Natural killer cell (primary cell): ENCODE data around the gene ZSCAN16. TPM values are rescaled to one million over a fixed set of nuclear protein-coding genes. Genes with fewer than 3 reads are reported as not detected.

ENCODE experiments used
- ATAC-seq, 3 donors: fragments of 150-1000 bp in 2 of 3; fragments of 200-7000 bp in 1 of 3; cut with Tn5 transposase; 1 replicate in 1 of 3; 2 replicates in 2 of 3; pipeline ENCODE4 v1.10.0; 2021; ENCODE audit warnings: mild to moderate bottlenecking in 2 of 3, moderate library complexity in 2 of 3
- DNase-seq, 2 donors: peaks; one replicate each; pipeline versions ENCODE4 v3.0.0 to v3.0.0-alpha.2; 2013 to 2021; ENCODE audit warnings: mixed read lengths in 1 of 2
- H3K27ac ChIP-seq: one replicate; pipeline ENCODE4 v1.5.1; 2013; ENCODE audit warnings: mild to moderate bottlenecking, low read length
- H3K27me3 ChIP-seq: one replicate; pipeline ENCODE4 v1.6.1; 2013; ENCODE audit warnings: low read length; ENCODE audit not compliant: control insufficient read depth, insufficient read depth
- H3K36me3 ChIP-seq: one replicate; pipeline ENCODE4 v1.6.1; 2013; ENCODE audit warnings: low read length; ENCODE audit not compliant: control insufficient read depth, insufficient read depth
- H3K4me1 ChIP-seq: one replicate; pipeline ENCODE4 v1.6.1; 2013; ENCODE audit warnings: low read length; ENCODE audit not compliant: control insufficient read depth, insufficient read depth
- H3K4me3 ChIP-seq: one replicate; pipeline ENCODE4 v1.5.1; 2013; ENCODE audit warnings: low read length
- H3K9me3 ChIP-seq: one replicate; pipeline ENCODE4 v1.6.1; 2013; ENCODE audit warnings: low read length; ENCODE audit not compliant: control insufficient read depth, insufficient read depth
- H3K27ac Mint-ChIP-seq, 2 donors: one replicate each; pipeline ENCODE4 v1.8.0; 2022; ENCODE audit warnings: mild to moderate bottlenecking in 2 of 2, mixed read lengths in 2 of 2, moderate library complexity in 1 of 2
- H3K27me3 Mint-ChIP-seq, 2 donors: one replicate each; pipeline ENCODE4 v1.8.0; 2022; ENCODE audit warnings: low read depth in 2 of 2, mixed read lengths in 2 of 2
- H3K36me3 Mint-ChIP-seq: one replicate; pipeline ENCODE4 v1.8.0; 2022; ENCODE audit warnings: mixed read lengths
- H3K4me1 Mint-ChIP-seq, 2 donors: one replicate each; pipeline ENCODE4 v1.8.0; 2022; ENCODE audit warnings: mixed read lengths in 2 of 2
- H3K4me3 Mint-ChIP-seq: one replicate; pipeline ENCODE4 v1.8.0; 2022; ENCODE audit warnings: mild to moderate bottlenecking, moderate library complexity, mixed read lengths
- H3K9me3 Mint-ChIP-seq, 2 donors: one replicate each; pipeline ENCODE4 v1.8.0; 2022; ENCODE audit warnings: mixed read lengths in 2 of 2
- WGBS: methylation state at CpG from one replicate; pipeline ENCODE4 v1.1.7; 2013; ENCODE audit warnings: missing lambda C conversion rate; ENCODE audit not compliant: insufficient coverage; 5-methylcytosine and 5-hydroxymethylcytosine counted together
- intact Hi-C: fragments of 100-400 bp; cut with micrococcal nuclease; formaldehyde crosslinking; loops from one replicate; pipeline ENCODE4 v1.14.2; 2022
- total RNA-seq, 4 donors: library from RNA; stranded (reverse); fragments of 120-200 nt in 1 of 4; gene quantifications; one replicate each; pipeline versions ENCODE4 v1.2.3 to v1.2.4, GENCODE V29; 2013 to 2022
- TF ChIP-seq, protein P1 (sequence below): fragments of 200-600 bp; IDR thresholded peaks from one replicate; pipeline ENCODE4 v1.8.0; 2022; ENCODE audit warnings: antibody characterized with exemption

Gene ZSCAN16
- total RNA-seq, 3 donors from 2014 or later (not counting 1 experiment from before 2014, with no cell fraction given), result 7.7 to 9.1 (median 7.8) TPM

DNA sequence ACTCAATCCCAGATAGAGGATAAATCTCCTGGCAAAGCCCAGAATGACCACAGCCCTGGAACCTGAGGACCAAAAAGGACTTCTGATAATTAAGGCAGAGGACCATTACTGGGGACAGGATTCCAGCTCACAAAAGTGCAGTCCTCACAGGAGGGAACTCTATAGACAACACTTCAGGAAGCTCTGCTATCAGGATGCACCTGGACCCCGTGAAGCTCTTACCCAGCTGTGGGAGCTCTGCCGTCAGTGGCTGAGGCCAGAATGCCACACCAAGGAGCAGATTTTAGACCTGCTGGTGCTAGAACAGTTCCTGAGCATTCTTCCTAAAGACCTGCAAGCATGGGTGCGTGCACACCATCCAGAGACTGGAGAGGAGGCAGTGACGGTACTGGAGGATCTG, 992 bp downstream of the ZSCAN16 start:
- intact Hi-C loops, result no loop called here
- Mint-ChIP-seq H3K27me3 (no peaks in the 10 kb centered on the region), H3K4me3 (peak overlapping the region; percentile 92), H3K9me3 (no peaks in the 10 kb centered on the region), H3K4me1 (peaks cover 34 to 40% of the 10 kb centered on the region in 2 donors), H3K36me3 (peaks cover 1% of the 10 kb centered on the region), H3K27ac (peak overlapping the region; percentile 85 to 89)
- H3K9me3 ChIP-seq, result no peaks in the 10 kb centered on the region
- H3K27ac ChIP-seq, result peak overlapping the region; percentile 50
- no peak for ATAC-seq
- H3K4me3 ChIP-seq, result no peak overlapping the region
- H3K27me3 ChIP-seq, result no peaks in the 10 kb centered on the region
- H3K36me3 ChIP-seq, result peaks cover 32% of the 10 kb centered on the region
- WGBS, result 55% methylated on average over 4 of the region's 4 CpGs
- TF ChIP-seq, protein P1, sequence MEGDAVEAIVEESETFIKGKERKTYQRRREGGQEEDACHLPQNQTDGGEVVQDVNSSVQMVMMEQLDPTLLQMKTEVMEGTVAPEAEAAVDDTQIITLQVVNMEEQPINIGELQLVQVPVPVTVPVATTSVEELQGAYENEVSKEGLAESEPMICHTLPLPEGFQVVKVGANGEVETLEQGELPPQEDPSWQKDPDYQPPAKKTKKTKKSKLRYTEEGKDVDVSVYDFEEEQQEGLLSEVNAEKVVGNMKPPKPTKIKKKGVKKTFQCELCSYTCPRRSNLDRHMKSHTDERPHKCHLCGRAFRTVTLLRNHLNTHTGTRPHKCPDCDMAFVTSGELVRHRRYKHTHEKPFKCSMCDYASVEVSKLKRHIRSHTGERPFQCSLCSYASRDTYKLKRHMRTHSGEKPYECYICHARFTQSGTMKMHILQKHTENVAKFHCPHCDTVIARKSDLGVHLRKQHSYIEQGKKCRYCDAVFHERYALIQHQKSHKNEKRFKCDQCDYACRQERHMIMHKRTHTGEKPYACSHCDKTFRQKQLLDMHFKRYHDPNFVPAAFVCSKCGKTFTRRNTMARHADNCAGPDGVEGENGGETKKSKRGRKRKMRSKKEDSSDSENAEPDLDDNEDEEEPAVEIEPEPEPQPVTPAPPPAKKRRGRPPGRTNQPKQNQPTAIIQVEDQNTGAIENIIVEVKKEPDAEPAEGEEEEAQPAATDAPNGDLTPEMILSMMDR, result no peak
- DNase-seq, result peak in 1 of 2 donors; percentile 46
- H3K4me1 ChIP-seq, result peaks cover 9% of the 10 kb centered on the region

DNA sequence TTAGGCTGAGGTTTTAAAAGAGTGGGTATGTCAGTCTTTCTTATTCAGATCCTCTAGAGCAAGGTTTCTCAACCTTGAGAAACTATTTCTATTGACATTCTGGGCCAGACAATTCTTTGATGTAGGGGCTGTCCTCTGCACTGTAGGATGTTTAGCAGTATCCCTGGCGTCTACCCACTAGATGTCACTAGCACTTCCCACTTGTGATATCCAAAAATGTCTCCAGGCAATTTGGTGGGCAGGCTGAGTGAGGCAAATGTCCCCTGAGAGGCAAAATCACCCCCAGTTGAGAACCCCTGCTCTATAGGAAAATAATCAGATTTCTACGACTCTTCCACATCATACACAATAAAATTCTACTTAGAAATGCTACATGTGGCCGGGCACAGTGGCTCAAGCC, 9.6 kb downstream of the ZSCAN16 start:
- H3K36me3 Mint-ChIP-seq, result no peaks in the 10 kb centered on the region
- Histone ChIP-seq H3K36me3 (peaks cover 10% of the 10 kb centered on the region), H3K4me1 (peaks cover 8% of the 10 kb centered on the region), H3K4me3 (no peak overlapping the region), H3K27me3 (no peaks in the 10 kb centered on the region), H3K9me3 (no peaks in the 10 kb centered on the region), H3K27ac (no peak overlapping the region)
- 73% methylated on average over 3 of the region's 3 CpGs for WGBS
- H3K9me3 Mint-ChIP-seq, result no peaks in the 10 kb centered on the region
- intact Hi-C loops, result no loop called here
- H3K4me1 Mint-ChIP-seq, result peaks cover 57 to 59% of the 10 kb centered on the region in 2 donors
- TF ChIP-seq, protein P1, result no peak
- peak overlapping the region; percentile 10 to 26 for H3K27ac Mint-ChIP-seq
- peak in 1 of 2 donors; percentile 66 for DNase-seq
- no peaks in the 10 kb centered on the region for H3K27me3 Mint-ChIP-seq
- H3K4me3 Mint-ChIP-seq, result no peak overlapping the region
- ATAC-seq, result no peak

DNA sequence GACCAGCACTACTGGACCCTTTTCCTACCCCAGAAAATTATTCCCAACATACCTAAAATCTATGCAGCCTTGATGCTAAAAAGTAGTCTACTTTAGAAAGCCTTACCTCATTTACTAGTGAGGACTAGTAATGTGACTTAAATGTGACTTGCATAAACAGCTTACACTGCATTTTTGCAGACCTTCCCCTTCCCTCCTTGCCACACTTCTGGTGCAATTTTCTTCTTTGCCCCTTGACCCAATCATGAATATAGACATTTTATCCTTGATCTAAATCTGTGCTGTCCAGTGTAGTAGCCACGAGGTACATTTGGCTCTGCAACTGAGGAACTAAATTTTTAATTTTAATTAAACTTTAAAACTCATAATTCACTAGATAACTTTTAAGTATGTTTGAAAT, 10.3 kb downstream of the ZSCAN16 start:
- WGBS, result no CpG with 5 or more reads among the region's 1 CpG
- H3K4me1 Mint-ChIP-seq, result peaks cover 56 to 57% of the 10 kb centered on the region in 2 donors

More for the DNA sequence above, 10.3 kb downstream of the ZSCAN16 start:
- no peak overlapping the region for H3K4me3 ChIP-seq
- no peaks in the 10 kb centered on the region for H3K27me3 ChIP-seq
- Mint-ChIP-seq H3K4me3 (no peak overlapping the region), H3K36me3 (no peaks in the 10 kb centered on the region), H3K27me3 (no peaks in the 10 kb centered on the region), H3K27ac (peak overlapping the region; percentile 10 to 26), H3K9me3 (no peaks in the 10 kb centered on the region)
- H3K27ac ChIP-seq, result no peak overlapping the region
- peaks cover 8% of the 10 kb centered on the region for H3K4me1 ChIP-seq
- H3K9me3 ChIP-seq, result no peaks in the 10 kb centered on the region
- H3K36me3 ChIP-seq, result peaks cover 4% of the 10 kb centered on the region
- intact Hi-C loops, result loop anchor here (5.0 kb wide), 2 partner anchors 32 to 203 kb away; partner anchors contain the start of gene ZSCAN31
- ATAC-seq, result no peak
- TF ChIP-seq, protein P1, result no peak
- DNase-seq, result peak in 1 of 2 donors; percentile 21
